DND-41 (cell line): Measurements from ENCODE around the gene PDCD4.

ENCODE experiments used
- EZH2 ChIP-seq: IDR thresholded peaks from 3 replicates; pipeline ENCODE4 v1.6.1; 2012; ENCODE audit warnings: borderline replicate concordance, low read depth, mild to moderate bottlenecking, moderate library complexity, low read length, inconsistent platforms; ENCODE audit not compliant: severe bottlenecking
- TF ChIP-seq, protein P1 (sequence below): IDR thresholded peaks from 2 replicates; pipeline ENCODE4 v1.5.1; 2012; ENCODE audit warnings: borderline replicate concordance, low read length, moderate library complexity, mild to moderate bottlenecking; ENCODE audit not compliant: poor library complexity, severe bottlenecking; ENCODE audit errors: extremely low read depth

DNA sequence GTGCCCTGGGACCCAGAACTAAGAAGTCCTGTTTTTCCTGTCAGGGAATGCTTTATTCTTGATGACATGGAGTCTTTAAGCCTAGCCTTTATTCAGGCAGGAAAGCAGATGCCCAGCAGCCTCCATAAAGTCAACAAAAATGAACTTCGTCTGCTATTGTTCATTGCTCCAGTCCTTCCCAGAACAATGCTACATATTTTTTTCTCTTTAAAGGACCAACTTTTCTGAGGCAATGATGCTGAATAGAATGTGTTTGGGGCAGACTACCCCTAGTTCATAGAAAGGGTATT is 47.6 kb upstream of the PDCD4 start:
- TF ChIP-seq, protein P1, sequence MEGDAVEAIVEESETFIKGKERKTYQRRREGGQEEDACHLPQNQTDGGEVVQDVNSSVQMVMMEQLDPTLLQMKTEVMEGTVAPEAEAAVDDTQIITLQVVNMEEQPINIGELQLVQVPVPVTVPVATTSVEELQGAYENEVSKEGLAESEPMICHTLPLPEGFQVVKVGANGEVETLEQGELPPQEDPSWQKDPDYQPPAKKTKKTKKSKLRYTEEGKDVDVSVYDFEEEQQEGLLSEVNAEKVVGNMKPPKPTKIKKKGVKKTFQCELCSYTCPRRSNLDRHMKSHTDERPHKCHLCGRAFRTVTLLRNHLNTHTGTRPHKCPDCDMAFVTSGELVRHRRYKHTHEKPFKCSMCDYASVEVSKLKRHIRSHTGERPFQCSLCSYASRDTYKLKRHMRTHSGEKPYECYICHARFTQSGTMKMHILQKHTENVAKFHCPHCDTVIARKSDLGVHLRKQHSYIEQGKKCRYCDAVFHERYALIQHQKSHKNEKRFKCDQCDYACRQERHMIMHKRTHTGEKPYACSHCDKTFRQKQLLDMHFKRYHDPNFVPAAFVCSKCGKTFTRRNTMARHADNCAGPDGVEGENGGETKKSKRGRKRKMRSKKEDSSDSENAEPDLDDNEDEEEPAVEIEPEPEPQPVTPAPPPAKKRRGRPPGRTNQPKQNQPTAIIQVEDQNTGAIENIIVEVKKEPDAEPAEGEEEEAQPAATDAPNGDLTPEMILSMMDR, result no peak
- TF ChIP-seq EZH2, result no peak
